PC-3 (cell line): ENCODE measurements around the gene STK24. TPM values are rescaled to one million over a fixed set of nuclear protein-coding genes. Genes with fewer than 3 reads are reported as not detected.

Experiments
- ATAC-seq: fragments of 200-7000 bp; cut with Tn5 transposase; 2 replicates; pipeline ENCODE4 v1.9.1; 2020; ENCODE audit warnings: mild to moderate bottlenecking, moderate library complexity
- BruUV-seq: library from RNA; stranded (reverse); fragments of 400-500 nt; replicated peaks from 2 replicates; lab custom pipeline; 2021; lab: Mats Ljungman, UMichigan
- CTCF ChIA-PET: fragments of 300-600 bp; sonication (Branson Sonifier 250); formaldehyde crosslinking; loops from one replicate; lab custom pipeline; 2022; ENCODE audit warnings: antibody characterized with exemption; lab: Charles Lee
- POLR2A ChIA-PET: fragments of 300-600 bp; sonication (Branson Sonifier 250); formaldehyde crosslinking; loops from one replicate; lab custom pipeline; 2022; ENCODE audit warnings: antibody characterized with exemption; ENCODE audit not compliant: unreplicated experiment; lab: Charles Lee
- DNase-seq: peaks from one replicate; pipeline ENCODE4 v3.0.0-alpha.2; 2015
- H2AFZ ChIP-seq: fragments of 300-600 bp; sonication (generic); 2 replicates; pipeline ENCODE4 v1.6.0; 2016; ENCODE audit warnings: antibody characterized with exemption, low read length
- H3F3A ChIP-seq: fragments of 300-600 bp; sonication (generic); one replicate; pipeline ENCODE4 v1.6.0; 2017; ENCODE audit warnings: antibody characterized with exemption, low read length, control low read depth, mild to moderate bottlenecking; ENCODE audit not compliant: unreplicated experiment
- H3K27ac ChIP-seq: fragments of 300-600 bp; sonication (generic); 2 replicates; pipeline ENCODE4 v1.5.1; 2016; ENCODE audit warnings: mild to moderate bottlenecking, low read length
- H3K27me3 ChIP-seq: fragments of 300-600 bp; sonication (generic); 2 replicates; pipeline ENCODE4 v1.6.1; 2016; ENCODE audit warnings: low read length, mixed read lengths
- H3K36me3 ChIP-seq: fragments of 300-600 bp; sonication (generic); 2 replicates; pipeline ENCODE4 v1.6.1; 2016; ENCODE audit warnings: low read depth, mixed run types, low read length, mixed read lengths
- H3K4me1 ChIP-seq: fragments of 300-600 bp; sonication (generic); 2 replicates; pipeline ENCODE4 v1.5.1; 2016; ENCODE audit warnings: low read length; ENCODE audit not compliant: insufficient read depth
- H3K4me2 ChIP-seq: fragments of 300-600 bp; sonication (generic); 2 replicates; pipeline ENCODE4 v1.6.0; 2016; ENCODE audit warnings: low read length
- H3K4me3 ChIP-seq: fragments of 300-600 bp; sonication (generic); 2 replicates; pipeline ENCODE4 v1.5.1; 2016; ENCODE audit warnings: mild to moderate bottlenecking, low read length, mixed read lengths
- H3K79me2 ChIP-seq: fragments of 300-600 bp; sonication (generic); 2 replicates; pipeline ENCODE4 v1.6.1; 2017; ENCODE audit warnings: low read length, mixed read lengths
- H3K9ac ChIP-seq: fragments of 300-600 bp; sonication (generic); 2 replicates; pipeline ENCODE4 v1.6.0; 2016; ENCODE audit warnings: mild to moderate bottlenecking, low read length
- H3K9me2 ChIP-seq: fragments of 300-600 bp; sonication (generic); replicated peaks from 2 replicates; pipeline ENCODE4 v1.6.1; 2016; ENCODE audit warnings: mixed run types, low read length, mixed read lengths
- H3K9me3 ChIP-seq: fragments of 300-600 bp; sonication (generic); 2 replicates; pipeline ENCODE4 v1.6.1; 2016; ENCODE audit warnings: low read length, mixed read lengths
- H4K20me1 ChIP-seq: fragments of 300-600 bp; sonication (generic); 2 replicates; pipeline ENCODE4 v1.6.1; 2016; ENCODE audit warnings: low read length, mixed read lengths
- EZH2 ChIP-seq: fragments of 300-600 bp; sonication (generic); IDR thresholded peaks from one replicate; pipeline ENCODE4 v1.6.1; 2017; ENCODE audit warnings: antibody characterized with exemption, mild to moderate bottlenecking, low read length; ENCODE audit not compliant: unreplicated experiment
- EZH2phosphoT487 ChIP-seq: fragments of 300-600 bp; sonication (generic); IDR thresholded peaks from 2 replicates; pipeline ENCODE4 v1.6.1; 2018; ENCODE audit warnings: mild to moderate bottlenecking, antibody characterized with exemption, low read length, borderline replicate concordance
- intact Hi-C: fragments of 100-400 bp; cut with micrococcal nuclease; formaldehyde crosslinking; loops from 2 replicates; pipeline ENCODE4 v1.9.0; 2023
- total RNA-seq: library from RNA; depleted of rRNA; stranded (reverse); fragments of >200 nt; gene quantifications from 2 replicates; pipeline ENCODE4 v1.2.3, GENCODE V29; 2014
- TF ChIP-seq, protein P1 (sequence below): fragments of 300-600 bp; sonication (generic); conservative IDR thresholded peaks from 2 replicates; pipeline ENCODE4 v1.5.1; 2017; ENCODE audit warnings: antibody characterized with exemption, low read depth, mild to moderate bottlenecking, low read length

The STK24 gene
- total RNA-seq, 1 experiment from 2014 or later, result 52.4 TPM

- H3K9ac ChIP-seq, result peak overlapping the region; percentile 84
- ATAC-seq, result peak; percentile 97
- H3K4me1 ChIP-seq, result peaks cover 32% of the 10 kb centered on the region
- H3K4me3 ChIP-seq, result 0 out of 2 replicates have a peak overlapping the region, but pooled peaks have one; percentile 24
- peaks cover 25% of the 10 kb centered on the region for H3K36me3 ChIP-seq
- H4K20me1 ChIP-seq, result no peaks in the 10 kb centered on the region
- H3F3A ChIP-seq, result peaks cover 4% of the 10 kb centered on the region
- H3K27me3 ChIP-seq, result no peaks in the 10 kb centered on the region
- H2AFZ ChIP-seq, result no peak overlapping the region
- CTCF ChIA-PET, result interaction anchor here (1.1 kb wide), 1 partner anchor 121 kb away, joined by 3 read pairs; no protein-coding TSS in a partner anchor
- intact Hi-C loops, result no loop called here
- POLR2A ChIA-PET, result interaction anchor here (0.6 kb wide), 1 partner anchor 8 kb away, joined by 3 read pairs; no protein-coding TSS in a partner anchor
- BruUV-seq, result no TSS peak
- H3K4me2 ChIP-seq, result peak overlapping the region; percentile 76
- no peaks in the 10 kb centered on the region for H3K9me2 ChIP-seq
- H3K9me3 ChIP-seq, result no peaks in the 10 kb centered on the region
- peak overlapping the region; percentile 96 for H3K27ac ChIP-seq
- TF ChIP-seq EZH2phosphoT487, result no peak
- TF ChIP-seq, protein P1, sequence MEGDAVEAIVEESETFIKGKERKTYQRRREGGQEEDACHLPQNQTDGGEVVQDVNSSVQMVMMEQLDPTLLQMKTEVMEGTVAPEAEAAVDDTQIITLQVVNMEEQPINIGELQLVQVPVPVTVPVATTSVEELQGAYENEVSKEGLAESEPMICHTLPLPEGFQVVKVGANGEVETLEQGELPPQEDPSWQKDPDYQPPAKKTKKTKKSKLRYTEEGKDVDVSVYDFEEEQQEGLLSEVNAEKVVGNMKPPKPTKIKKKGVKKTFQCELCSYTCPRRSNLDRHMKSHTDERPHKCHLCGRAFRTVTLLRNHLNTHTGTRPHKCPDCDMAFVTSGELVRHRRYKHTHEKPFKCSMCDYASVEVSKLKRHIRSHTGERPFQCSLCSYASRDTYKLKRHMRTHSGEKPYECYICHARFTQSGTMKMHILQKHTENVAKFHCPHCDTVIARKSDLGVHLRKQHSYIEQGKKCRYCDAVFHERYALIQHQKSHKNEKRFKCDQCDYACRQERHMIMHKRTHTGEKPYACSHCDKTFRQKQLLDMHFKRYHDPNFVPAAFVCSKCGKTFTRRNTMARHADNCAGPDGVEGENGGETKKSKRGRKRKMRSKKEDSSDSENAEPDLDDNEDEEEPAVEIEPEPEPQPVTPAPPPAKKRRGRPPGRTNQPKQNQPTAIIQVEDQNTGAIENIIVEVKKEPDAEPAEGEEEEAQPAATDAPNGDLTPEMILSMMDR, result no peak
- TF ChIP-seq EZH2, result no peak
- peak; percentile 82 for DNase-seq
- H3K79me2 ChIP-seq, result peaks cover 61% of the 10 kb centered on the region
Measured at GRCh38 chr13:98476538-98476966, 100.4 kb downstream of the STK24 start.

DNA sequence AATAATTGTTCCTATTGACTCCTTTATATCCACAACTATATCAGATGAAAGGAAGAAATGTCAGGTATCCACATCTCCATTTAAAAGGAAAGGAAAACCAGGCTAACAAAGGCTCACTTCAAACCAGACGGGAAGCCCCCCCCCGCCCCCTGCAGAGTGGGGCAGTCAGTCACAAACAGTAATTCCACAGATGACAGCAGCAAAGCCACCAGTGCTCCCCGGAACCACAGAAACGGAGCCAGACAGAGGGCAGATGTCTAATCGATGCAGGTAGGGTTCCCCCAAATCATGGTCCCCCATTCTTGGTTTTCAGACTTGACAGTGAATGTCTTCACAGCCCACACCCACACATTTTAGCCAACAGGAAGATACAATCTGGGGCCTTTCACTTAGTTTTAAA, 100.8 kb downstream of the STK24 start:
- TF ChIP-seq, protein P1, result no peak
- TF ChIP-seq EZH2, result no peak
- no peak for TF ChIP-seq EZH2phosphoT487
- ChIA-PET CTCF (interaction anchor here (1.1 kb wide), 1 partner anchor 122 kb away, joined by 3 read pairs; no protein-coding TSS in a partner anchor), POLR2A (interaction anchor here (0.6 kb wide), 1 partner anchor 9 kb away, joined by 3 read pairs; no protein-coding TSS in a partner anchor)
- Histone ChIP-seq H3K27ac (peak overlapping the region; percentile 96), H4K20me1 (no peaks in the 10 kb centered on the region), H3K4me3 (0 out of 2 replicates have a peak overlapping the region, but pooled peaks have one; percentile 24), H2AFZ (no peak overlapping the region), H3K27me3 (no peaks in the 10 kb centered on the region), H3K36me3 (peaks cover 21% of the 10 kb centered on the region), H3K79me2 (peaks cover 61% of the 10 kb centered on the region), H3K4me2 (peak overlapping the region; percentile 76), H3K9ac (peak overlapping the region; percentile 84), H3K9me3 (no peaks in the 10 kb centered on the region), H3K4me1 (peaks cover 32% of the 10 kb centered on the region), H3F3A (peaks cover 4% of the 10 kb centered on the region), H3K9me2 (no peaks in the 10 kb centered on the region)
- ATAC-seq (no peak; the same call in 1 of the 2 replicates), DNase-seq (no peak)
- BruUV-seq, result TSS peak; percentile 33
- intact Hi-C loops, result no loop called here

DNA sequence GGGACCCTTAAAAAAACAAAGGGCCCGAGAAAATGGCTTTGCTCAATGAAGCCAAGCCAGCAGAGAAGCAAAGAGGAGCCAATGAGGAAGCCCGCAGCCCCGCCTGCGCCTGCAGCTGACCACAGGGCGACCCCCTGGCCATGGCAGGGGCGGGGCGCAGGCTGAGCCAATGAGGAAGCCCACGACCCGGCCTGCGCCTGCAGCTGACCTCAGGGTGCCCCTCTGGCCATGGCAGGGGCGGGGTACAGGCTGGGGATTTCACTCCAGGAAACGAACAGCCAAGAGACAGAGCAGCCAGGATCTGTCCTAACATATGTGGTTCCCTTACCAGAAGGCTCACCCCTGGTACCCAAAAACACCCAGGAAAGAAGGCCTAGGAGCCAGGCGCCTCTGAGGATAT, 101.4 kb downstream of the STK24 start:
- H3K4me2 ChIP-seq, result no peak overlapping the region
- peaks cover 4% of the 10 kb centered on the region for H3F3A ChIP-seq
- POLR2A ChIA-PET, result no interaction called here
- peaks cover 58% of the 10 kb centered on the region for H3K79me2 ChIP-seq
- H3K36me3 ChIP-seq, result peaks cover 21% of the 10 kb centered on the region
- TF ChIP-seq EZH2 (no peak), EZH2phosphoT487 (no peak)
- TF ChIP-seq, protein P1, result no peak
- ATAC-seq (no peak), DNase-seq (no peak)
- H3K9me3 ChIP-seq, result no peaks in the 10 kb centered on the region
- no peaks in the 10 kb centered on the region for H3K9me2 ChIP-seq
- BruUV-seq, result no TSS peak
- CTCF ChIA-PET, result interaction anchor here (1.1 kb wide), 1 partner anchor 122 kb away, joined by 3 read pairs; no protein-coding TSS in a partner anchor
- peaks cover 32% of the 10 kb centered on the region for H3K4me1 ChIP-seq
- H2AFZ ChIP-seq, result no peak overlapping the region
- H3K27me3 ChIP-seq, result no peaks in the 10 kb centered on the region
- H3K4me3 ChIP-seq, result no peak overlapping the region
- intact Hi-C loops, result no loop called here
- H3K9ac ChIP-seq, result peak overlapping the region; percentile 38
- no peaks in the 10 kb centered on the region for H4K20me1 ChIP-seq
- H3K27ac ChIP-seq, result peak overlapping the region; percentile 96
